H54 (cell line): Measurements from ENCODE around the gene EFTUD2.
A peak's percentile ranks its signal among the peaks of the same experiment; 100 is the strongest.

Experiments
- DNase-seq: peaks from one replicate; pipeline ENCODE4 v3.0.0; 2011; ENCODE audit warnings: low spot score, mixed read lengths; ENCODE audit not compliant: insufficient read length
- FAIRE-seq: peaks from 3 replicates; lab custom pipeline; 2011; peaks lifted over from hg19 to GRCh38; lab: Jason Lieb, UNC
- POLR2A ChIP-seq: IDR thresholded peaks from 2 replicates; pipeline ENCODE4 v1.6.1; 2011; ENCODE audit warnings: low read depth, mild to moderate bottlenecking, low read length

Gene EFTUD2

GRCh38 chr17:44919885-44920564, 20.8 kb upstream of the EFTUD2 start:
- FAIRE-seq (peak; percentile 15), DNase-seq (peak; percentile 98)
- TF ChIP-seq POLR2A: no peak

DNA sequence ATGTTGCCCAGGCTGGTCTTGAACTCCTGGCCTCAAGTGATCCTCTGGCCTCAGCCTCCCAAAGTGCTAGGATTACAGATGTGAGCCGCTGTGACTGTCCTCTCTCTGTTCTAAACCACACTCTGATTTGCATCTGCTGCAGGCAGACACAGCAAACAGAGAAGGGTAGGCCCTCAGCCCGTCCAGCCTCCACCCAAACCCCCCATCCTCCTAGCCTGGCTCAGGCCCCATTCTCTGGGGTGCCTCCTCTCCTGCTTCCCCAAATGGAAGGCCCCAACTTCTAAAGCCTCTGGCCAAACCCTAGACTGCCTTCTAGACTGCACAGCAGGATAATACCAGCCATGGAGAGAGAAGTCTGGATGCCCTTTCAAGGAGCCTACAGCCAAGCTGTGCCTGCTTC, 20.2 kb upstream of the EFTUD2 start:
- no peak; the same call in 1 of the 2 replicates for TF ChIP-seq POLR2A
- DNase-seq (no peak), FAIRE-seq (no peak)

- no peak for TF ChIP-seq POLR2A
- no peak for FAIRE-seq
Observed at GRCh38 chr17:44918006-44918405, 18.8 kb upstream of the EFTUD2 start.

GRCh38 chr17:44917456-44917855, 18.2 kb upstream of the EFTUD2 start:
- TF ChIP-seq POLR2A: no peak
- no peak for FAIRE-seq
- no peak for DNase-seq

More at GRCh38 chr17:44918006-44918405, 18.8 kb upstream of the EFTUD2 start:
- DNase-seq: no peak

GRCh38 chr17:44916781-44917241, 17.6 kb upstream of the EFTUD2 start:
- TF ChIP-seq POLR2A: no peak
- DNase-seq (peak; percentile 92), FAIRE-seq (no peak)

DNA sequence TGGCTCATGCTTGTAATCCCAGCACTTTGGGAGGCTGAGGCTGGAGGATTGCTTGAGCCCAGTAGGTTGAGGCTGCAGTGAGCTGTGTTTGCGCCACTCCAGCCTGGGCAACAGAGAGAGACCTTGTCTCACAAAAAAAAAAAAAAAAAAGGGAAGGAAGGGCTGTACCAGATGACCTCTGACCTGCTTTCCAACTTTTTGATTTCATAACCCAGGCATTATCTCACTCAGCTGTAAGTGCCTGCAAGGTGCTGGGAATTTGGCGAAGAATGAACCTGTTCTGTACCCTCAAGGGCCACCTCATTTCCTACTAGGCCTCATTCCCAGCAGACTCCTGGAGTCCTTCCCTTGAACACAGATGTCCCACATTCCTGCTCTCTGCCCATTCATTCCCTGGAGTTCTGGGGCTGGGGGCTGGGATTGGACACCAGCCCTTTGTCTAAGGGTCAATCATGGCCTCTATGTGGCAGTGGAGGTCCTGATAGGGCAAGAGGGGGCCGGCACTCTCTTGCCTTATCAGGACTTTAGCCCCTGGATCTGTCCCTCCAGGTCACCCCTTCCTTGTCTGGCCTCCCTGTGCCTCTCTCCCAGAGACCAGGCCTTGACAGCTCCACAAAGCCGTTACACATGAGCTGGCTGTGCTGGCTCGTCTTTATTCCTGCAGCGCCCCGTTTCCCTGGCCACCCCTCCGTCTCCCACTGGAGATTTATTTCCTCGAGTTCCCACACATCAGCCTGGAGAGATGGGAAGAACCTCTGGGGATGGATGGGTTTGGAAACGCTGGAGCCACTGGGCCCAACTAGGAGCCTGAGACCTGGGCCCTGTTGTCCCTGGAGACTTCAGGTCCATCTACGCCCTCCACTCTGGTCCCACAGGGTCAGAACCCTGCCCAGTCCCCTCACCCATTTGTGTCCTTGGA, 16.9 kb upstream of the EFTUD2 start:
- no peak for FAIRE-seq
- DNase-seq: no peak
- TF ChIP-seq POLR2A: no peak

DNA sequence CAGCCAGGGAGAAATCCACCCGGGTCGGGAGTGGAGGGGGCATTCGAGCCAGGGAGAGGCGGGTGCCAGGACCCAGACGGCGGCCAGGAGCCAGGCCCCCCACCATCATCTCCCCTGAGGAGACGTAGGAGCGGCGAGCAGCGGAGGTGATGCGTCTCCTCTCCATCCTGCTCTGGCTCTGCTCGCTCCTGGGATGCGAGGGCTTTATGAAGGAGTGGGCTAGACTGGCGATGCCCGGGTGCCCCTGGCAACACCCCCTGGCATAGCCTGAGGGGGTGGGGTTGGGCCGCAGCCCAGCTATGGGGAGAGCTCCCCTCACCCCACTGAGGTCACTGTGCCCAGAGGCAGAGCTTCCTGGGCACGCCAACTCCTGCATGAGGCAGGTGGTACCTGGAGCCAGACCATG, 16.1 kb upstream of the EFTUD2 start, which contains the start of gene GFAP:
GFAP (minus strand) TSS at position 180 of the 406 bp plus-strand sequence; CDS start at position 166, 14 bp downstream.
- FAIRE-seq (no peak), DNase-seq (no peak)
- TF ChIP-seq POLR2A: no peak

DNA sequence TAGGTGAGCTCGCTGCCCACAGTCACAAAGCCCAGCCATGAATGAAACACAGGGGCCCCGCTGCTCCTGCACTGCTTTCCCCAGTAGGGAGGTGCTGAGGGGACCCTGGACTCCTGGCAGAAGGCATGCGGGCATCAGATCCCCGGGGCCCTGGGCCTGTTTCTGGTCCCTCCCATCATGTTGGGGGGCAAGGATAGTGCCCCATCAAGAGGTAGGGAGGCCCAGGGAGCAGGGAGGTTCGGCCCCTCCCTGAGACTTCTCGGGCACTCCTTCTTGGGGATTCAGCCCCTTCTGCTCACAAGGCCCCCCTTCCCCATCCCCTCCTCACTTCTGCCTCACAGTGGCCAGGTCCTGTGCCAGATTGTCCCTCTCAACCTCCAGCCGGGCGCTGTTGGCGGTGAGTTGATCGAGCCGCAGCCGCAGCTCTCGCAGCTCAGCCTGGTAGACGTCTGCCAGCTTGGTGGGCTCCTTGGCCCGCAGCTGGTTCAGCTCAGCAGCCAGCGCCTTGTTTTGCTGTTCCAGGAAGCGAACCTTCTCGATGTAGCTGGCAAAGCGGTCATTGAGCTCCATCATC, 15.5 kb upstream of the EFTUD2 start:
- no peak for TF ChIP-seq POLR2A
- FAIRE-seq (no peak), DNase-seq (no peak)

DNA sequence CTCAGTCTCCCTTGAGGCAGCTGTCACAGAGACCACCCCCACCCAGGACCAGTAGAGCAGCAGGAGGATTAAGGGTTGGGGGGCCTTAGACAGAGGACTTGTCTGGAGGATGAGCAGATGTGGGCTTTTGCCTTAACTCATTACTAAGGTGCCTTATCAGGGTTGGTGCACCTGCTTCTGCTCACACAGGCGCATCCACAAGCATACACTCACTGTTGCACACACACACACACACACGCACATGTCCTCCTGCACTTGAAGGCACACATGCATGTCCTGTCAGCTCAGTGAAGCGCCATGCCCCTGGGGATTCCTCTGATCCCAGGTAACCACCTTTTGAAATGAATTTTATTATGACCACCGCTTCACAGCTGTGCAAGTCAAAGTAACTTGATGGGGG, 14.9 kb upstream of the EFTUD2 start:
- FAIRE-seq: no peak

DNA sequence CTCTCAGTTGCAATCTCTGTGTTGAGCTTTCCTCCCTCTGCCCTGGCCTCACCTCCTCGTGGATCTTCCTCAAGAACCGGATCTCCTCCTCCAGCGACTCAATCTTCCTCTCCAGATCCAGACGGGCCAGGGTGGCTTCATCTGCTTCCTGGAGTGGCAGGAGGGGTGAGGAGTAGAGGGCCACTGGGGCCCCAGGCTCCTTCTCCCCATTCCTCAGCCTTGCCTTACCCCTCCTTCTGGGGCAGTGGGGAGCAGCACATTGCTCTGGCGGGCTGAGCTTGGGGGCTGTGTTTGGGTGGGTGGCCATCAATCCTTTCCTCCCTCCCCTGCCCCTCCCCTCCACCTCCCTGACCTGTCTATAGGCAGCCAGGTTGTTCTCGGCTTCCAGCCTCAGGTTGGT, 14.4 kb upstream of the EFTUD2 start:
- DNase-seq: no peak
- no peak for TF ChIP-seq POLR2A
- no peak for FAIRE-seq

More for the DNA sequence above, 14.9 kb upstream of the EFTUD2 start:
- no peak for TF ChIP-seq POLR2A
- no peak for DNase-seq

- DNase-seq (no peak), FAIRE-seq (no peak)
Observed at GRCh38 chr17:44912763-44913544, 13.7 kb upstream of the EFTUD2 start.

DNA sequence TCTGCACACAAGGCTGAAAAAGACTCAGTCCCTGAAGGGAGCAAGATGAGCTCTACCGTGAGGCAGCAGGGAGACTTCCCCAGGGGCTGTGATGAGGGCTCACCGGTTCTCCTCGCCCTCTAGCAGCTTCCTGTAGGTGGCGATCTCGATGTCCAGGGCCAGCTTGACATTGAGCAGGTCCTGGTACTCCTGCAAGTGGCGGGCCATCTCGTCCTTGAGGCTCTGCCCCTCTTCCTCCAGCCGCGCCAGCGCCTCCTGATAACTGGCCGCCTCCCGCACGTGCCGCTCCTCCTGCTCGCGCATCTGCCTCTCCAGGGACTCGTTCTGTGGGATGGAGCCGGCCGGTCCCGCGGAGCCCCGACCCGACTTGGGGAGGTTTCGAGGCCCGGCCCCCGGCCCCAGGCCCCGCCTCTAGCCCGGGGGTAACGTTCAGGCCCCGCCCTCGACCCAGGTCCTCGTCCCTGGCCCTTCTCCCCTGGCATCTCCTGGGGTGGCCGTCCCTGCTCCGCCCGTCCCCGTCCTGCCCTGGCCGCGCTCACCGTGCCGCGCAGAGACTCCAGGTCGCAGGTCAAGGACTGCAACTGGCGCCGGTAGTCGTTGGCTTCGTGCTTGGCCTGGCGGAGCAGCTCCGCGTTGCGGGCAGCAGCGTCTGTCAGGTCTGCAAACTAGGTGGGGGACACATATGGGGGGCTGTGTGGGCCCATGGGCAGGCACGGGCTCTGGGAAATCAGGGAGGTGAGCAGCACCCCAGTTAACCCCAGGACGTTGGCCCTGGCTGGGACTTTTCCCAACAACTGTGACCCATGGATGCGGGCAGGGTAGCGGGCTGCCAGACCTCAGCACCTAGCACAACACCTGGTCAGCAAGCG, 12.1 kb upstream of the EFTUD2 start:
- DNase-seq (peak; percentile 82), FAIRE-seq (no peak)
- TF ChIP-seq POLR2A: 0 out of 2 replicates have a peak, but pooled peaks have one; percentile 2

More at GRCh38 chr17:44912763-44913544, 13.7 kb upstream of the EFTUD2 start:
- no peak for TF ChIP-seq POLR2A
